ENCODE measurements around the gene ZNF607. TPM values are rescaled to one million over a fixed set of nuclear protein-coding genes. Genes with fewer than 3 reads are reported as not detected.

ZNF607 gene
- total and polyA plus RNA-seq, 2 donors (not counting 3 experiments of a cell fraction or from before 2014, with no cell fraction given), result 1.3 to 5.2 TPM

DNA sequence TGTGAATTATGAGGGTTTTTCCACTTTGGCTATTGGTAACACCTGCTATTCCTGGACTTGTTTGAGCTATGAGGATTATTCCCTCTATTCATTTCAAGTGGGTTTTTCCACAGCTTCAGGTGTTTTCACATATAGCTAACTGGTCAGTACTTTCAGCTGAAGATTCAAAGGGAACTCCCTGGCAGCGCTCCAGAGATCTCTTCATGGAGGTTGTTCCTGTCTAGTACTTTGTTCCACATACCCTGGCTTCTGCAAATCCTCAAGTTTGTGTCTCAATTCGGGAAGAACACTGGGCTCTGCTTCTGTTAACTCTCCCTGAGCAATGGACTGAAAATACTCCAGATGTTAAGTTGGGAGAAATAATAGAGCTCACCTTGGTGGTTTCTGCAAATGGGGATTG, 5.6 kb upstream of the ZNF607 start:
- Histone ChIP-seq H3K9me3 (replicated peaks; ENCODE audit: control insufficient read depth, insufficient read depth, low read length) (no peaks in the 10 kb centered on the region), H4K20me1 (replicated peaks; ENCODE audit: control insufficient read depth, extremely low read depth, insufficient read depth, low read length) (no peaks in the 10 kb centered on the region), H3K4me2 (ENCODE audit: insufficient read depth, low read length) (no peak overlapping the region), H3K79me2 (ENCODE audit: control insufficient read depth, insufficient read depth, low read length) (no peaks in the 10 kb centered on the region), H3K27ac (ENCODE audit: insufficient read depth, low read depth, low read length) (no peak overlapping the region), H3K4me3 (replicated peaks in 1 of 3; ENCODE audit: insufficient read depth in 1 of 3, low read depth in 1 of 3, low read length in 3 of 3) (no peak overlapping the region), H3K4me1 (ENCODE audit: control insufficient read depth, extremely low read depth, insufficient read depth, low read length) (no peaks in the 10 kb centered on the region), H3K27me3 (ENCODE audit: control insufficient read depth in 2 of 2, insufficient read depth in 2 of 2, low read length in 2 of 2) (no peaks in the 10 kb centered on the region), H3K36me3 (ENCODE audit: control insufficient read depth in 2 of 2, extremely low read depth in 1 of 2, insufficient read depth in 2 of 2, low read length in 2 of 2) (no peaks in the 10 kb centered on the region), H3K9me1 (replicated peaks; ENCODE audit: control insufficient read depth, extremely low read depth, insufficient read depth, low read length) (no peaks in the 10 kb centered on the region), H3K9ac (replicated peaks; ENCODE audit: extremely low read depth, insufficient read depth, low read length) (no peak overlapping the region), H2AFZ (ENCODE audit: low read depth, low read length) (no peak overlapping the region)
- no TSS peak for BruUV-seq (replicated peaks)
- CTCF ChIA-PET, result interaction anchor here (1.2 kb wide), 1 partner anchor 60 kb away, joined by 3 read pairs; no protein-coding TSS in a partner anchor
- FAIRE-seq (no peak), DNase-seq (ENCODE audit: low read depth, low spot score) (no peak)
- intact Hi-C loops (cut with micrococcal nuclease), result no loop called here
- POLR2A ChIA-PET, result no interaction called here
- dilution Hi-C loops (cut with MboI; ENCODE audit: extremely low pct_ligation_motif_present, low sequenced_read_pairs), result no loop called here
- no peak for TF ChIP-seq EZH2 (IDR thresholded peaks at IDR 0.05; ENCODE audit: borderline replicate concordance, low read depth, low read length, severe bottlenecking)
- TF ChIP-seq FOS (IDR thresholded peaks at IDR 0.05; ENCODE audit: borderline replicate concordance, insufficient read depth, low read length), result no peak
- TF ChIP-seq POLR2A (IDR thresholded peaks at IDR 0.05; ENCODE audit: low read depth, low read length), result no peak
- TF ChIP-seq POLR2AphosphoS5 (IDR thresholded peaks at IDR 0.05; ENCODE audit: insufficient read depth, low read depth, low read length), result no peak
- TF ChIP-seq JUN (IDR thresholded peaks at IDR 0.05; ENCODE audit: borderline replicate concordance, insufficient read depth, insufficient read length, low read depth), result no peak
- TF ChIP-seq GATA2 (IDR thresholded peaks at IDR 0.05; ENCODE audit: insufficient read depth, insufficient read length, low read depth, low read length), result no peak
- no peak for TF ChIP-seq MYC (IDR thresholded peaks at IDR 0.05; ENCODE audit: low read depth, low read length)
- TF ChIP-seq, protein P1, sequence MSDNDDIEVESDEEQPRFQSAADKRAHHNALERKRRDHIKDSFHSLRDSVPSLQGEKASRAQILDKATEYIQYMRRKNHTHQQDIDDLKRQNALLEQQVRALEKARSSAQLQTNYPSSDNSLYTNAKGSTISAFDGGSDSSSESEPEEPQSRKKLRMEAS (IDR thresholded peaks at IDR 0.05; ENCODE audit: insufficient read depth, insufficient read length), result no peak
- TF ChIP-seq, protein P2, sequence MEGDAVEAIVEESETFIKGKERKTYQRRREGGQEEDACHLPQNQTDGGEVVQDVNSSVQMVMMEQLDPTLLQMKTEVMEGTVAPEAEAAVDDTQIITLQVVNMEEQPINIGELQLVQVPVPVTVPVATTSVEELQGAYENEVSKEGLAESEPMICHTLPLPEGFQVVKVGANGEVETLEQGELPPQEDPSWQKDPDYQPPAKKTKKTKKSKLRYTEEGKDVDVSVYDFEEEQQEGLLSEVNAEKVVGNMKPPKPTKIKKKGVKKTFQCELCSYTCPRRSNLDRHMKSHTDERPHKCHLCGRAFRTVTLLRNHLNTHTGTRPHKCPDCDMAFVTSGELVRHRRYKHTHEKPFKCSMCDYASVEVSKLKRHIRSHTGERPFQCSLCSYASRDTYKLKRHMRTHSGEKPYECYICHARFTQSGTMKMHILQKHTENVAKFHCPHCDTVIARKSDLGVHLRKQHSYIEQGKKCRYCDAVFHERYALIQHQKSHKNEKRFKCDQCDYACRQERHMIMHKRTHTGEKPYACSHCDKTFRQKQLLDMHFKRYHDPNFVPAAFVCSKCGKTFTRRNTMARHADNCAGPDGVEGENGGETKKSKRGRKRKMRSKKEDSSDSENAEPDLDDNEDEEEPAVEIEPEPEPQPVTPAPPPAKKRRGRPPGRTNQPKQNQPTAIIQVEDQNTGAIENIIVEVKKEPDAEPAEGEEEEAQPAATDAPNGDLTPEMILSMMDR (IDR thresholded peaks at IDR 0.05; ENCODE audit: extremely low read depth in 1 of 2, insufficient read depth in 1 of 2, low read depth in 1 of 2, low read length in 2 of 2), result no peak
